Renal cortical epithelial cell (primary cell): ENCODE data around the gene HLA-DOA. TPM values are rescaled to one million over a fixed set of nuclear protein-coding genes. Genes with fewer than 3 reads are reported as not detected.

Source experiments
- DNase-seq: peaks from one replicate; pipeline ENCODE4 v3.0.0-alpha.2; 2011; ENCODE audit warnings: low read depth
- total RNA-seq: library from RNA; depleted of rRNA; stranded (reverse); fragments of >200 nt; gene quantifications from 2 replicates; pipeline ENCODE4 v1.2.3, GENCODE V29; 2014

HLA-DOA gene
- total RNA-seq, 1 donor from 2014 or later = 0.55 TPM

DNA sequence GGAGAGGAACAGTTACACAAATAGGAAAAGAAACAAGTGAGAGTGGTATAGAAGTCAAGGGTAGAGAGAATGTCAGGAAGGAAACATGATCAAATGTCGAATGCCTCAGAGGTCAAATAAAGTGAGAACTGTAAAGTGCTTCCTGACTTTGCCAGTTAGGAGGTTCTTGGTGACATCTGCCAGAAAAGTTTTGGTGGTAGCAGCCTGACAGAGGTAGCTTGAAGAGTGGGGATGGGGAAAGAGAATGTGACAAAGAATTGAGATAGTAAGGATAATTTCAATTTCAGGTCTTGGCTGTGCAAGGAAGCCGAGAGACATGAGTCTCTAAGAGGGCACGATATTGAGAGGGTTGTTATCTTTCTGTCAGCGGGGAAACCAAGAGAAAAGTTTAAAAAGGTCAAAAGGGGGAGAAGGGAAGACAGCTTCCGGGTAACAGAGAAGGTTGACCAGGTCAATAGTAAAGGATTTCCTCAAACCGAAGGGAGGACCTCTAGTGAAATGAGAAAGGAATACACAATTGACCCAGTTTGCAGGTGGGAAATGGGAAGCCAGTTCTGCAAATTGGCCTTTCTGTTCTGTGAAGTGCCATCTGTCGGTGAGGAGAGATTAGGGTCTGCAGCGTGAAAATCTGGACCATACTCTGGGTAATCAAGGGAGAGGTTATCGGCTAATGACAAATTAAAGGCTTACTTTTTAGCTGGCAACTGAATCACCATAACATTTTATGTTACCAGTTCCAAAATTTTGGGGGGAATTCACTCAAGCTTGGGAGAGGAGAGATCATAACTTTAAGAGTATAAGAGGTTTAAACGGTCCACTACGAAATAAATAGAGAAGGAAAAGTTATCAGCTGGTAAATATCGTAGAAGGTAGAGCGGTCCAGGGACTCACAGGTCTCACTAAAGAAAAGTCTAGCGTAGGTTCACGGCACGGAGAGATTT lies 42.0 kb downstream of the HLA-DOA start:
- DNase-seq = peak; percentile 74

DNA sequence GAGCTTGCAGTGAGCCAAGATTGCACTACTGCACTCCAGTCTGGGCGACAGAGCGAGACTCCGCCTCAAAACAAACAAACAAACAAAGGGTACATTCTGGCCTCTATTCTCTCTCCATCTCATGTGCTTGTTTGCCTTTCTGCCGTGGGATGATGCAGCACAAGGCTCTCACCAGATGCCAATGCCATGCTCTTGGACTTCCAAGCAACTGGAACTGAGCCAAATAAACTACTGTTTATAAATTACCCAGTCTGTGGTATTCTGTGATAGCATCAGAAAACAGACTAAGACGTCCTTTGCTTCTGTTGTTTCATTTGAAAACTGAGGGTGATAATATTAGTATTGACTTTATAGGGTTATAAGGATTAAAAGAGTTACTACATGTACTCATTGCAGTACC lies 44.6 kb downstream of the HLA-DOA start:
- DNase-seq = no peak

DNA sequence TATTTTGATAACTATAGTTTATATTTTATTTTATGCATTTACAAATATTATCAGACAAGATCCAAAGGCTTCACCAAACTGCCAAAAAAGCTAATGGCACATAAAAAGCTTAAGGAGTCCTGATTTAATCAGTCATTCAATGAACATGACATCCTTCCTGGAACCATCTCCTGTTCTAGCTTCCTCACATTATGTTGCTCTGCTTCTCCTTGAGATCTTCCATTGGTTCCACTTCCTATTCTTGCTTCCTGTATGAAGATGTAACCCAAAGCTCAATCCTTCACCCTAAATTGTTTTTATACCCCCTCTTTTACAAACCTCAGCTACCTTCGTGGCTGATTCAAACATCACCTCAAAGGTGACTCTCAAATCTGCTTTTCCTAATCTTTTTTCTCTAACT lies 45.5 kb downstream of the HLA-DOA start:
- DNase-seq = no peak

DNA sequence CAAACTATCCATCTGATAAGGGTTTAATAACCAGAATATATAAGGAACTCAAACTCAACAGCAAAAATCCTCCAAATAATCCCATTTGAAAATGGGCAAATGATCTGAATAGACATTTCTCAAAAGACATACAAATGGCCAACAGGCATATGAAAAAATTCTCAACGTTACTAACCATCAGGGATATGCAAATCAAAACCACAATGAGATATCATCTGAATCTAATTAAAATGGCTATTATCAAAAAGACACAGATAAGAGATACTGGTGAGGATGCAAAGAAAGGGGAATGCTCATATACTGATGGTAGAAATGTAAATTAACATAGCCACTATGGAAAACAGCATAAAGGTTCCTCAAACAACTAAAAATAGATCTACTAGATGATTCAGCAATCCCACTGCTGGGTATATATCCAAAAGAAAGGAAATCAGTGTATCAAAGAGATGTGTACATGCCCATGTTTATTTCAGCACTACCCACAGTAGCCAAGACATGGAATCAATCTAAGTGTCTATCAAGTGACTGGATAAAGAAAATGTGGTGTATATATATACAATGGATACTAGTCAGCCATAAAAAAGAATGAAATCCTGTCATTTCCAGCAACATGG lies 47.1 kb downstream of the HLA-DOA start:
- no peak for DNase-seq

DNA sequence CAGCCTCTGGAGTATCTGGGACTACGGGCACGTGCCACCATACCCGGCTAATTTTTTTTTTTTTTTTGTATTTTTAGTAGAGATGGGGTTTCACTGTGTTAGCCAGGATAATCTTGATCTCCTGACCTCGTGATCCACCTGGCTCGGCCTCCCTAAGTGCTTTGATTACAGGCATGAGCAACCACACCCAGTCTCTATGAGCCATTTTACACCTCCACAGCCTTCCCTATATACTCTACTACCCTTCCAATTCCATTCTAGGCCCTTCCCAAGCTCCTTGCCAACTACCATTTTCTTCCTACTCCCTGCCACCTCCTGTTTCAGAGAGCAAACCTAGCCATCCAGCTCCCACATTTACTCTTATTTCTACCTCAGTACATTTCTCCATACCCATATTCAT lies 48.8 kb downstream of the HLA-DOA start:
- DNase-seq = no peak

DNA sequence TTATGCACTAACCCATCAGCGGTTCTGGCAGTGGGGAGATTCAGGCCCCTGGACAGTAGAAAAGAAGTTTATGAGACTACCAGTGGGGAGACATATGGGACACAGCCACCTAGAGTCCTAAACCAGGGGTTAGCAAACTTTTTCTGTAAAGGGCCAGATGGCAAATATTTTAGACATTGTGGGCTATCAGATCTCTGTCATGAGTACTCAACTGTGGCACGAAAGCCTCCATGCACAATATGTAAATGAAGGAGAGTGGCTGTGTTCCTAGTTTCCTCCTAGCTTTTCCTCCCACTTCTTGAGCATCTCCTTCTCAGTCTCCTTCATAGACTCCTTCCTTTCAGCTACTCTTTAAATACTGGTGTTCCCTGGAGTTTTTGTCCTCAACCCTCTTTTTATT lies 53.2 kb downstream of the HLA-DOA start:
- no peak for DNase-seq

DNA sequence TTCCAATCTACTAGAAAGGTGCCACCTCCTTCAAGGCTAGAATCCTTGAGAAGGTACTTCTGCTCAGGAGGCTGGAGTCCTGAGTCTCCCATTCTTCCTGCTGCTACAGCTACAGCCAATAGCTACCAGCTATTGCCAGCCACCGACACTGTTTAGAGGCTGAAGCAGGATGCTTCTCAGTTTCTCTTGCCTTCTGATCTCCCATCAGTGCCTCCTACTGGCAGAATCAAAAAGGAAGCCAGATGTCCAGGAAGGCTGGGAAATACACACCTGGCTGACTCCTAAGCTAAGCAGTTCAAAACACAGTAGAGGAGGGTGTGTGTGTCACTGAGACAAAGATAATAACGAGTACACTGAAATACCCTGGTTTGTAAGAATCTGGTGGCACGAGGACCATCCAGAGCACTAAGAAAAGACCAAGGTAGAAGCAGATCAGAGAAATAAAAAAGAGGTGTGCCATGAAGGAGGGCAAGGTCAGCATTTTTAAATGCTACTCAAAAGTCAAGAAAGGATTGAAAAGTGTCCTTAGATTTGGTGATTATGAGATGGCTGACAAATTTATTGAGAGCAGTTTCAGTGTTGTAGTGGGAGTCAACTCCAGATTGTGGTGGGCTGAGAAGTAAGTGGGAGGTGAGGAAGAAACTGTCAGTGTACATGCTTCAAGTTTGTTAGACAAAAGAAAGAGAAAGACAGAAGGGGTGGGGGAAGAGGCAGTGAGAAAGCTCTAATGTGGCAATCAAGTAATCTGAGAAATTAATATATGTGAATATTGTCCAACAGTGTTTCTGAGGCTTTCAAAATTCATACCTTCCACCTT lies 54.2 kb downstream of the HLA-DOA start:
- peak; percentile 52 for DNase-seq

DNA sequence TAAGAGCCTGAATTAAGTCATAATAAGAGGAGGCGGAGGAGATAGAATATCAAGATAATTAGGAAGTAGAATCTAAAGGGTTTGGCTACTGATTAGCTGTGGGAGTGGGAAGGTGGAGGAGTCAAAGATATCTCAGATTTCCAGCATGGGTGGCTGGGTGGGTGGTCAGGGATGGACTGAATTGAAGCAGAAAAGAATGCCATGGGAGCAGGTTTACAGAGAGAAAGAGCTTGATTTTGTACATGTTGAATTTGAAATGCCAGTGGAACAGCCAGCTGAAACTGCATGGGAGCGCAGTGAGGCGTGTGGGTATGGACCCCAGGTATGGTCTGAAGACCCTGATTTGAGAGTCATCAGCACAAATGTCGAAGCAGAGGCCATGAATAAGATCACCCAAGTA lies 55.1 kb downstream of the HLA-DOA start:
- no peak for DNase-seq

Other genes starting within 250 kb of the HLA-DOA start
- gene HLA-DQB2, start 246.1 kb downstream of the HLA-DOA start, total RNA-seq = not detected in 2 replicates
- gene HLA-DOB, start 192.6 kb downstream of the HLA-DOA start, total RNA-seq = under 0.01 TPM in 1 of 2 replicates, not detected in the other
- 14.1 and 14.4 TPM in 2 replicates for gene TAP2, start 170.9 kb downstream of the HLA-DOA start, total RNA-seq
- 39.7 and 82.3 TPM in 2 replicates for gene PSMB8, start 165.5 kb downstream of the HLA-DOA start, total RNA-seq
- gene TAP1, start 155.9 kb downstream of the HLA-DOA start, total RNA-seq = 57.6 and 124 TPM in 2 replicates
- gene PSMB9, start 155.4 kb downstream of the HLA-DOA start, total RNA-seq = 8.3 and 52.1 TPM in 2 replicates
- 2.1 and 18.9 TPM in 2 replicates for gene HLA-DMB, start 68.6 kb downstream of the HLA-DOA start, total RNA-seq
- 1.9 and 6.1 TPM in 2 replicates for gene HLA-DMA, start 56.5 kb downstream of the HLA-DOA start, total RNA-seq
- gene BRD2, start 41.0 kb downstream of the HLA-DOA start, total RNA-seq = 47.8 and 107 TPM in 2 replicates
- gene HLA-DPA1, start 64.1 kb upstream of the HLA-DOA start, total RNA-seq = 7.0 and 9.7 TPM in 2 replicates
- 12.2 and 25.7 TPM in 2 replicates for gene HLA-DPB1, start 66.4 kb upstream of the HLA-DOA start, total RNA-seq
- gene COL11A2, start 182.9 kb upstream of the HLA-DOA start, total RNA-seq = 0.17 and 0.20 TPM in 2 replicates
- gene RXRB, start 191.1 kb upstream of the HLA-DOA start, total RNA-seq = 16.8 and 28.0 TPM in 2 replicates
- 108 and 119 TPM in 2 replicates for gene SLC39A7, start 191.3 kb upstream of the HLA-DOA start, total RNA-seq
- gene HSD17B8, start 195.1 kb upstream of the HLA-DOA start, total RNA-seq = 11.2 and 26.0 TPM in 2 replicates
- gene RING1, start 198.9 kb upstream of the HLA-DOA start, total RNA-seq = 18.4 and 28.0 TPM in 2 replicates